Panc1 (cell line): ENCODE measurements around the gene TARS1. TPM values are rescaled to one million over a fixed set of nuclear protein-coding genes. Genes with fewer than 3 reads are reported as not detected.

Experiments
- ATAC-seq: fragments of 200-7000 bp; cut with Tn5 transposase; 2 replicates; pipeline ENCODE4 v1.9.1; 2020; ENCODE audit warnings: mild to moderate bottlenecking, moderate library complexity
- BruUV-seq: library from RNA; stranded (reverse); fragments of 400-500 nt; replicated peaks from 2 replicates; lab custom pipeline; 2021; lab: Mats Ljungman, UMichigan
- CTCF ChIA-PET: fragments of 300-600 bp; sonication (Branson Sonifier 250); formaldehyde crosslinking; loops from one replicate; lab custom pipeline; 2022; ENCODE audit warnings: antibody characterized with exemption; lab: Charles Lee
- POLR2A ChIA-PET: fragments of 300-600 bp; sonication (Branson Sonifier 250); formaldehyde crosslinking; loops from one replicate; lab custom pipeline; 2022; ENCODE audit warnings: antibody characterized with exemption; lab: Charles Lee
- DNase-seq: peaks from one replicate; pipeline ENCODE4 v3.0.0-alpha.2; 2010; ENCODE audit warnings: low read depth, low spot score
- H3K27ac ChIP-seq: 2 replicates; pipeline ENCODE4 v1.5.1; 2011; ENCODE audit warnings: mild to moderate bottlenecking, low read length, inconsistent platforms
- H3K27me3 ChIP-seq: fragments of 200-500 bp; sonication (Bioruptor generic); 2 replicates; pipeline ENCODE4 v1.6.0; 2014; ENCODE audit warnings: low read length, inconsistent platforms; ENCODE audit not compliant: control insufficient read depth, insufficient read depth
- H3K36me3 ChIP-seq: fragments of 200-500 bp; sonication (Bioruptor generic); 2 replicates; pipeline ENCODE4 v1.5.1; 2014; ENCODE audit warnings: inconsistent platforms, mild to moderate bottlenecking, low read length, moderate library complexity; ENCODE audit not compliant: control insufficient read depth, insufficient read depth
- H3K4me1 ChIP-seq: 2 replicates; pipeline ENCODE4 v1.5.1; 2011; ENCODE audit warnings: inconsistent platforms, mild to moderate bottlenecking, low read length, moderate library complexity; ENCODE audit not compliant: control insufficient read depth, insufficient read depth
- H3K4me3 ChIP-seq, 2 experiments: 2 replicates each; pipeline ENCODE4 v1.5.1; 2011 to 2012; ENCODE audit warnings: low read depth in 2 of 2, low read length in 2 of 2, mild to moderate bottlenecking in 2 of 2, inconsistent platforms in 1 of 2, moderate library complexity in 1 of 2
- H3K9me3 ChIP-seq: fragments of 200-500 bp; sonication (Bioruptor generic); 2 replicates; pipeline ENCODE4 v1.5.1; 2014; ENCODE audit warnings: low read depth, mild to moderate bottlenecking, inconsistent platforms, low read length, moderate library complexity; ENCODE audit not compliant: control insufficient read depth, insufficient read depth
- POLR2AphosphoS5 ChIP-seq: IDR thresholded peaks from 2 replicates; pipeline ENCODE4 v1.6.1; 2012; ENCODE audit warnings: mild to moderate bottlenecking, low read depth, low read length, moderate library complexity
- SIN3A ChIP-seq: IDR thresholded peaks from 2 replicates; pipeline ENCODE4 v1.6.1; 2012; ENCODE audit warnings: low read depth, mild to moderate bottlenecking, low read length, moderate library complexity, borderline replicate concordance; ENCODE audit not compliant: insufficient read depth
- TCF7L2 ChIP-seq: IDR thresholded peaks from 2 replicates; pipeline ENCODE4 v1.6.1; 2011; ENCODE audit warnings: mild to moderate bottlenecking, low read depth, low read length, inconsistent platforms
- in situ Hi-C: cut with HindIII; loops from 2 replicates; pipeline ENCODE4 v1.10.0; 2016; ENCODE audit warnings: low sequenced_read_pairs, low pct_unique_long_range_greater_than_20kb
- intact Hi-C: fragments of 100-400 bp; cut with micrococcal nuclease; formaldehyde crosslinking; loops from one replicate; pipeline ENCODE4 v1.10.0; 2022; ENCODE audit not compliant: unreplicated experiment
- total RNA-seq: library from RNA; stranded (reverse); gene quantifications from one replicate; pipeline ENCODE4 v1.2.1, GENCODE V29; 2021; ENCODE audit not compliant: unreplicated experiment
- TF ChIP-seq, protein P1 (sequence below): fragments of 450-650 bp; IDR thresholded peaks from 2 replicates; pipeline ENCODE4 v1.5.1; 2017; ENCODE audit warnings: mild to moderate bottlenecking
- TF ChIP-seq, protein P2 (sequence below), 2 experiments: IDR thresholded peaks; 2 replicates each; pipeline ENCODE4 v1.6.1; 2011 to 2012; ENCODE audit warnings: low read depth in 2 of 2, control low read depth in 1 of 2, low read length in 1 of 2, mild to moderate bottlenecking in 1 of 2, moderate library complexity in 1 of 2; ENCODE audit not compliant: insufficient read depth in 1 of 2

TARS1 gene
- total RNA-seq, 1 experiment from 2014 or later, result 258 TPM

DNA sequence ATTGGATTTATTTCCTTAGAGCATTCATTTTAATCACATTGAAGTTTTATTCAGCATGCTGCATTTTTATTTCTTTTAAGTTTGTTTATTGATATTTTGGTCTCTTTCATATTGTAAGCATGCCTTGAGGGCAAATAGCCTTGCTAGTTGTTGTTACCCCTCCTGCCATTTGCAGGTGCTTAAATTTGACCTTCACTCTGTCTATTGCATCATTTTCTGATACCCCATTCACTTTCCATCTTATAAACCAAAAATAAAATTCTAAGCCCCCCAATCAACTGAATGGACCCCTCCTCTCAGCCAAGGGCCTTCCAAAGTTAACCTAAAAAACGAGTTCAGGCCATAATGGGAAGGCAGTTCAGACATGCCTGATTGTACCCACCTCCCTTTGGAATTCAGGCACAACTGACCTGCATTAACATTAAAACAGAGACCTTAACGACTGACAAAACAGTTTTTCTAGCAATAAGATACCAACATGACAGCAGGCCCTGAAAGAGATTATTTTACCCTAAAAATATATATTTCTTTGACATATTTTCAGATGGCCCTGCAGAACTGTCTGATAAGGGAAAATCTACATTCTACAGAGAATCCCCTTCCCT, 32.1 kb downstream of the TARS1 start:
- ChIA-PET POLR2A (no interaction called here), CTCF (no interaction called here)
- DNase-seq (no peak), ATAC-seq (no peak)
- no peaks in the 10 kb centered on the region for H3K9me3 ChIP-seq
- no peak overlapping the region for H3K27ac ChIP-seq
- intact Hi-C loops, result loop anchor here (10.0 kb wide), 1 partner anchor 462 kb away; the partner anchor contains the start of gene RXFP3
- H3K36me3 ChIP-seq, result peaks cover 22% of the 10 kb centered on the region
- no peak for TF ChIP-seq TCF7L2
- no peak for TF ChIP-seq SIN3A
- TF ChIP-seq, protein P1, sequence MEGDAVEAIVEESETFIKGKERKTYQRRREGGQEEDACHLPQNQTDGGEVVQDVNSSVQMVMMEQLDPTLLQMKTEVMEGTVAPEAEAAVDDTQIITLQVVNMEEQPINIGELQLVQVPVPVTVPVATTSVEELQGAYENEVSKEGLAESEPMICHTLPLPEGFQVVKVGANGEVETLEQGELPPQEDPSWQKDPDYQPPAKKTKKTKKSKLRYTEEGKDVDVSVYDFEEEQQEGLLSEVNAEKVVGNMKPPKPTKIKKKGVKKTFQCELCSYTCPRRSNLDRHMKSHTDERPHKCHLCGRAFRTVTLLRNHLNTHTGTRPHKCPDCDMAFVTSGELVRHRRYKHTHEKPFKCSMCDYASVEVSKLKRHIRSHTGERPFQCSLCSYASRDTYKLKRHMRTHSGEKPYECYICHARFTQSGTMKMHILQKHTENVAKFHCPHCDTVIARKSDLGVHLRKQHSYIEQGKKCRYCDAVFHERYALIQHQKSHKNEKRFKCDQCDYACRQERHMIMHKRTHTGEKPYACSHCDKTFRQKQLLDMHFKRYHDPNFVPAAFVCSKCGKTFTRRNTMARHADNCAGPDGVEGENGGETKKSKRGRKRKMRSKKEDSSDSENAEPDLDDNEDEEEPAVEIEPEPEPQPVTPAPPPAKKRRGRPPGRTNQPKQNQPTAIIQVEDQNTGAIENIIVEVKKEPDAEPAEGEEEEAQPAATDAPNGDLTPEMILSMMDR, result no peak
- TF ChIP-seq, protein P2, sequence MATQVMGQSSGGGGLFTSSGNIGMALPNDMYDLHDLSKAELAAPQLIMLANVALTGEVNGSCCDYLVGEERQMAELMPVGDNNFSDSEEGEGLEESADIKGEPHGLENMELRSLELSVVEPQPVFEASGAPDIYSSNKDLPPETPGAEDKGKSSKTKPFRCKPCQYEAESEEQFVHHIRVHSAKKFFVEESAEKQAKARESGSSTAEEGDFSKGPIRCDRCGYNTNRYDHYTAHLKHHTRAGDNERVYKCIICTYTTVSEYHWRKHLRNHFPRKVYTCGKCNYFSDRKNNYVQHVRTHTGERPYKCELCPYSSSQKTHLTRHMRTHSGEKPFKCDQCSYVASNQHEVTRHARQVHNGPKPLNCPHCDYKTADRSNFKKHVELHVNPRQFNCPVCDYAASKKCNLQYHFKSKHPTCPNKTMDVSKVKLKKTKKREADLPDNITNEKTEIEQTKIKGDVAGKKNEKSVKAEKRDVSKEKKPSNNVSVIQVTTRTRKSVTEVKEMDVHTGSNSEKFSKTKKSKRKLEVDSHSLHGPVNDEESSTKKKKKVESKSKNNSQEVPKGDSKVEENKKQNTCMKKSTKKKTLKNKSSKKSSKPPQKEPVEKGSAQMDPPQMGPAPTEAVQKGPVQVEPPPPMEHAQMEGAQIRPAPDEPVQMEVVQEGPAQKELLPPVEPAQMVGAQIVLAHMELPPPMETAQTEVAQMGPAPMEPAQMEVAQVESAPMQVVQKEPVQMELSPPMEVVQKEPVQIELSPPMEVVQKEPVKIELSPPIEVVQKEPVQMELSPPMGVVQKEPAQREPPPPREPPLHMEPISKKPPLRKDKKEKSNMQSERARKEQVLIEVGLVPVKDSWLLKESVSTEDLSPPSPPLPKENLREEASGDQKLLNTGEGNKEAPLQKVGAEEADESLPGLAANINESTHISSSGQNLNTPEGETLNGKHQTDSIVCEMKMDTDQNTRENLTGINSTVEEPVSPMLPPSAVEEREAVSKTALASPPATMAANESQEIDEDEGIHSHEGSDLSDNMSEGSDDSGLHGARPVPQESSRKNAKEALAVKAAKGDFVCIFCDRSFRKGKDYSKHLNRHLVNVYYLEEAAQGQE (IDR thresholded peaks at IDR 0.05; ENCODE audit: insufficient read depth in 1 of 2, low read depth in 2 of 2, low read length in 1 of 2), result no peak
- TF ChIP-seq POLR2AphosphoS5, result no peak
- BruUV-seq, result no TSS peak
- no peaks in the 10 kb centered on the region for H3K4me1 ChIP-seq
- no peaks in the 10 kb centered on the region for H3K27me3 ChIP-seq
- no peak overlapping the region for H3K4me3 ChIP-seq
- in situ Hi-C loops, result no loop called here

DNA sequence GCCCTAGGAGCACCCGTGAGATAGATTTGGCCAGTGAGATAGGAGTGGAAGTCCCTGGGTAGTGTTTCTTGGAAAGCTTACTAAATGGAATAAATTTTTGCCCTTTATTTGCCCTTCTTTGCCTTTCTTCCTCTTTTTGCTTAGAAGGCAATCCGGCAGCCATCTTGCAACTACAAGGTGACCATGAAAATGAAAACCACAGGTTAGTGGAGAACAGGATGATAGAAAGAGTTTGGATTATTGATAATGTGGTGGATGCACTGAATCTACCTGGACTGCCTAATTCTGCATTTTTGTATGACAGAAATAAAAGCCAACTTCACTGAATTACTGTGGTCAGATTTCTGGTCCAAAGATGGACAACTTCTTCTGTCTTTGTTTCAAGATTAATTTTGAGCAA, 33.2 kb downstream of the TARS1 start:
- intact Hi-C loops (loop anchor here (10.0 kb wide), 1 partner anchor 461 kb away; the partner anchor contains the start of gene RXFP3), in situ Hi-C loops (no loop called here)
- no peak overlapping the region for H3K27ac ChIP-seq
- DNase-seq, result no peak
- CTCF ChIA-PET, result no interaction called here
- POLR2A ChIA-PET, result no interaction called here
- TF ChIP-seq TCF7L2 (no peak), SIN3A (no peak), POLR2AphosphoS5 (no peak)
- TF ChIP-seq, protein P2 (IDR thresholded peaks at IDR 0.05; ENCODE audit: insufficient read depth in 1 of 2, low read depth in 2 of 2, low read length in 1 of 2), result no peak
- TF ChIP-seq, protein P1, result no peak
- H3K4me1 ChIP-seq, result no peaks in the 10 kb centered on the region
- H3K36me3 ChIP-seq, result peaks cover 17% of the 10 kb centered on the region
- H3K9me3 ChIP-seq, result no peaks in the 10 kb centered on the region
- no peaks in the 10 kb centered on the region for H3K27me3 ChIP-seq
- no peak overlapping the region for H3K4me3 ChIP-seq
- no peak for ATAC-seq
- no TSS peak for BruUV-seq
